ENCODE data around the gene LHB.

The LHB gene

GRCh38 chr19:49017041-49017665, at the start of gene LHB:
Gene LHB (minus strand): TSS chr19:49017091. CDS start chr19:49017081, 10 bp downstream.
- DNase-seq (no peak), ATAC-seq (ENCODE audit: insufficient read depth, low read depth) (no peak)
- Histone ChIP-seq H4K20me1 (ENCODE audit: insufficient read depth, low read length) (peaks cover 6% of the 10 kb centered on the region; the same call in 1 of the 2 replicates), H3K4me2 (ENCODE audit: insufficient read depth, low read length) (no peak within 1 kb of the TSS), H3K27ac (ENCODE audit: low read length) (no peak within 1 kb of the TSS), H3K27me3 (ENCODE audit: insufficient read depth, low read length, poor library complexity) (peaks cover 3% of the 10 kb centered on the region), H3K9me3 (ENCODE audit: insufficient read depth, low read length, severe bottlenecking) (no peaks in the 10 kb centered on the region), H3K79me2 (ENCODE audit: insufficient read depth, low read length) (no peaks in the 10 kb centered on the region), H2AFZ (ENCODE audit: low read depth, low read length) (no peak within 1 kb of the TSS), H3K4me1 (ENCODE audit: insufficient read depth, low read length) (peaks cover 3% of the 10 kb centered on the region; the same call in 1 of the 2 replicates), H3K9ac (ENCODE audit: low read depth, low read length) (no peak within 1 kb of the TSS), H3K4me3 (ENCODE audit: low read depth in 1 of 2, low read length in 2 of 2) (no peak within 1 kb of the TSS), H3K36me3 (ENCODE audit: insufficient read depth, low read length) (peaks cover 42% of the 10 kb centered on the region)
- TF ChIP-seq CTCF (IDR thresholded peaks at IDR 0.05; ENCODE audit: borderline replicate concordance, extremely low read depth, low read length, poor library complexity, severe bottlenecking) (no peak), EZH2 (IDR thresholded peaks at IDR 0.05; ENCODE audit: borderline replicate concordance, low read depth, low read length, severe bottlenecking) (no peak)

- H3K27ac ChIP-seq (ENCODE audit: low read length): no peak overlapping the region
- no peaks in the 10 kb centered on the region for H3K36me3 ChIP-seq (ENCODE audit: insufficient read depth, low read length)
- TF ChIP-seq EZH2 (IDR thresholded peaks at IDR 0.05; ENCODE audit: borderline replicate concordance, low read depth, low read length, severe bottlenecking) (no peak), CTCF (IDR thresholded peaks at IDR 0.05; ENCODE audit: borderline replicate concordance, extremely low read depth, low read length, poor library complexity, severe bottlenecking) (no peak)
- H2AFZ ChIP-seq (ENCODE audit: low read depth, low read length): no peak overlapping the region
- H3K9me3 ChIP-seq (ENCODE audit: insufficient read depth, low read length, severe bottlenecking): no peaks in the 10 kb centered on the region
- no peak overlapping the region for H3K4me3 ChIP-seq (ENCODE audit: low read depth in 1 of 2, low read length in 2 of 2)
- DNase-seq (no peak), ATAC-seq (ENCODE audit: insufficient read depth, low read depth) (no peak)
- no peak overlapping the region for H3K4me2 ChIP-seq (ENCODE audit: insufficient read depth, low read length)
- H3K4me1 ChIP-seq (ENCODE audit: insufficient read depth, low read length): no peaks in the 10 kb centered on the region
- H3K27me3 ChIP-seq (ENCODE audit: insufficient read depth, low read length, poor library complexity): peaks cover 10% of the 10 kb centered on the region
- H4K20me1 ChIP-seq (ENCODE audit: insufficient read depth, low read length): no peaks in the 10 kb centered on the region
- H3K79me2 ChIP-seq (ENCODE audit: insufficient read depth, low read length): no peaks in the 10 kb centered on the region
- H3K9ac ChIP-seq (ENCODE audit: low read depth, low read length): no peak overlapping the region
Observed at GRCh38 chr19:49065905-49066512, 49.1 kb upstream of the LHB start.

DNA sequence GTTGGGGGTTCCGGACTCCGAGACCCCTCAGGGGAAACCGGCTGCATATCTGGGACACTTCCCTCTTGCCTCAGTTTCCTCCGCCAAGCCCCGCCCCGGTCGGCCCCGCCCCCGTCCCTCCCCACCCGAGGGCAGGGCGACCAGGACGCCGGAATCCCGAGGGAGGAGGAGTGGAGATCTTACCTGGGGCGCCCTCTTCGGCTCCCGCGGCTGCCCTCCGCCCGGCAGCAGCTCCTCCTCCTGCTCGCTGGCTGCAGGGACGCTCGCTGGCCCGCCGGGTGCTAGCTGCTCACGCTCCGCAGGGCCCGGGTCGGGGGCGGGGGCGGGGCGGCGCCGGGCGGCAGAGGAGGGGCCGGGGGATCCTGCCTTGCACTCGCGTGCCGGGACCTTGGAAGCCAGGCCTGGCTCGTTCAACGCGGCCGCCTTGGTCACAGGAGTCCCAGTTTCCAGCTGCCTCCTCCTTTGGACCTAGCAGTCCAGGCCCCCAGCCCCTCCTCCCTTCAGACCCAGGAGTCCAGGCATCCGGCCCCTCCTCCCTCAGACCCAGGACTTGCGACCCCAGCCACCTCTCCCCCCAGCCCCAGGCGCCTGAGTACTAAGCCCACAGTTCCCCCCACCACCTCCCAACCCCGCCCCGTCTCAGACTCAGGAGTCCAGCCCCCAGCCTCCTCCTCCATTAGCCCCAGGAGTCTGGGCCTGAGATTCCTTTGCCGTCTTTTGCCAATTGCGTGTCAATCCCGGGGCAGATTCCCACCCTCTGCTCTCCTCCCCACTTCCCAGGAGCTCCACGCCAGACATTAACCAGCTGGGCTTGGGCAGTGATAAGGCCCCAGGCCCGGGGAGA, 48.1 kb upstream of the LHB start, which contains the start of gene NTF4:
NTF4 (minus strand) TSS at position 51 of the 844 bp plus-strand sequence. CDS start 2,821 bp downstream, outside the sequence.
- H4K20me1 ChIP-seq (ENCODE audit: insufficient read depth, low read length): no peaks in the 10 kb centered on the region
- no peaks in the 10 kb centered on the region for H3K36me3 ChIP-seq (ENCODE audit: insufficient read depth, low read length)
- TF ChIP-seq CTCF (IDR thresholded peaks at IDR 0.05; ENCODE audit: borderline replicate concordance, extremely low read depth, low read length, poor library complexity, severe bottlenecking): no peak
- no peak for TF ChIP-seq EZH2 (IDR thresholded peaks at IDR 0.05; ENCODE audit: borderline replicate concordance, low read depth, low read length, severe bottlenecking)
- no peaks in the 10 kb centered on the region for H3K4me1 ChIP-seq (ENCODE audit: insufficient read depth, low read length)
- H3K4me2 ChIP-seq (ENCODE audit: insufficient read depth, low read length): no peak within 1 kb of the TSS
- no peak within 1 kb of the TSS for H3K9ac ChIP-seq (ENCODE audit: low read depth, low read length)
- ATAC-seq (ENCODE audit: insufficient read depth, low read depth): no peak
- no peaks in the 10 kb centered on the region for H3K9me3 ChIP-seq (ENCODE audit: insufficient read depth, low read length, severe bottlenecking)
- no peak within 1 kb of the TSS for H2AFZ ChIP-seq (ENCODE audit: low read depth, low read length)
- H3K27me3 ChIP-seq (ENCODE audit: insufficient read depth, low read length, poor library complexity): peaks cover 10% of the 10 kb centered on the region
- DNase-seq: no peak
- H3K27ac ChIP-seq (ENCODE audit: low read length): no peak within 1 kb of the TSS
- H3K4me3 ChIP-seq (ENCODE audit: low read depth in 1 of 2, low read length in 2 of 2): no peak within 1 kb of the TSS
- H3K79me2 ChIP-seq (ENCODE audit: insufficient read depth, low read length): no peaks in the 10 kb centered on the region
